Measurements from ENCODE around the gene CYFIP2.

Gene CYFIP2

GRCh38 chr5:157371655-157372471, 105.9 kb downstream of the CYFIP2 start:
- no peaks in the 10 kb centered on the region for H3K27me3 ChIP-seq (ENCODE audit: insufficient read depth, low read depth, severe bottlenecking)
- no peak overlapping the region for H3K4me3 ChIP-seq (ENCODE audit: low read depth, low read length)
- H3K36me3 ChIP-seq = peaks cover 12% of the 10 kb centered on the region
- H3K27ac ChIP-seq = no peak overlapping the region
- DNase-seq = no peak
- TF ChIP-seq, protein P1, sequence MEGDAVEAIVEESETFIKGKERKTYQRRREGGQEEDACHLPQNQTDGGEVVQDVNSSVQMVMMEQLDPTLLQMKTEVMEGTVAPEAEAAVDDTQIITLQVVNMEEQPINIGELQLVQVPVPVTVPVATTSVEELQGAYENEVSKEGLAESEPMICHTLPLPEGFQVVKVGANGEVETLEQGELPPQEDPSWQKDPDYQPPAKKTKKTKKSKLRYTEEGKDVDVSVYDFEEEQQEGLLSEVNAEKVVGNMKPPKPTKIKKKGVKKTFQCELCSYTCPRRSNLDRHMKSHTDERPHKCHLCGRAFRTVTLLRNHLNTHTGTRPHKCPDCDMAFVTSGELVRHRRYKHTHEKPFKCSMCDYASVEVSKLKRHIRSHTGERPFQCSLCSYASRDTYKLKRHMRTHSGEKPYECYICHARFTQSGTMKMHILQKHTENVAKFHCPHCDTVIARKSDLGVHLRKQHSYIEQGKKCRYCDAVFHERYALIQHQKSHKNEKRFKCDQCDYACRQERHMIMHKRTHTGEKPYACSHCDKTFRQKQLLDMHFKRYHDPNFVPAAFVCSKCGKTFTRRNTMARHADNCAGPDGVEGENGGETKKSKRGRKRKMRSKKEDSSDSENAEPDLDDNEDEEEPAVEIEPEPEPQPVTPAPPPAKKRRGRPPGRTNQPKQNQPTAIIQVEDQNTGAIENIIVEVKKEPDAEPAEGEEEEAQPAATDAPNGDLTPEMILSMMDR (IDR thresholded peaks at IDR 0.05; ENCODE audit: low read depth, low read length) = no peak
- H3K9me3 ChIP-seq (ENCODE audit: severe bottlenecking) = no peaks in the 10 kb centered on the region

- TF ChIP-seq, protein P1 (IDR thresholded peaks at IDR 0.05; ENCODE audit: low read depth, low read length) = no peak
- Histone ChIP-seq H3K4me3 (ENCODE audit: low read depth, low read length) (no peak overlapping the region), H3K27ac (no peak overlapping the region), H3K36me3 (peaks cover 12% of the 10 kb centered on the region), H3K9me3 (ENCODE audit: severe bottlenecking) (no peaks in the 10 kb centered on the region), H3K27me3 (ENCODE audit: insufficient read depth, low read depth, severe bottlenecking) (no peaks in the 10 kb centered on the region)
- DNase-seq = no peak
These were observed 106.5 kb downstream of the CYFIP2 start for GRCh38 chr5:157372472-157372822.

DNA sequence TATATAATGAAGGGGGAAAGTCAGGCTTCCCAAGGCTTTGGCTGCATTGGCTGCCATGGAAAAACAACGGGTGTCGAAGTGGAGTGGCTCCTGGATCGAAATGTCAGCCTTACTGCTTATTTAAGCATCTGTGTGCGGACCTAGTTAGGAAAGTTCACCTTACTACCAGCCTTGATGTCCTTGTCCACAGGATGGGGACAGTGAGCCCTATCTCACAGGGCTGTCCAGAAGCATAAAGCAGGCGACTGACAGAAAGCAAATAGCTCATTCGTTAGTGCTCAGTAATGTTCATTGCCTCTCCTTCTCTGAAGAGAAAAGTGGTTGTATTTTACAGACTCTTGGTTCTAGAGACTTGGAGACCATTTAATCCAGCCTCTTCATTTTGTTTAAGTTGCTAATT, 112.6 kb downstream of the CYFIP2 start:
- no peak overlapping the region for H3K27ac ChIP-seq
- no peaks in the 10 kb centered on the region for H3K9me3 ChIP-seq (ENCODE audit: severe bottlenecking)
- H3K36me3 ChIP-seq = peaks cover 22% of the 10 kb centered on the region
- DNase-seq = no peak
- no peak overlapping the region for H3K4me3 ChIP-seq (ENCODE audit: low read depth, low read length)
- H3K27me3 ChIP-seq (ENCODE audit: insufficient read depth, low read depth, severe bottlenecking) = no peaks in the 10 kb centered on the region
- TF ChIP-seq, protein P1 (IDR thresholded peaks at IDR 0.05; ENCODE audit: low read depth, low read length) = no peak

DNA sequence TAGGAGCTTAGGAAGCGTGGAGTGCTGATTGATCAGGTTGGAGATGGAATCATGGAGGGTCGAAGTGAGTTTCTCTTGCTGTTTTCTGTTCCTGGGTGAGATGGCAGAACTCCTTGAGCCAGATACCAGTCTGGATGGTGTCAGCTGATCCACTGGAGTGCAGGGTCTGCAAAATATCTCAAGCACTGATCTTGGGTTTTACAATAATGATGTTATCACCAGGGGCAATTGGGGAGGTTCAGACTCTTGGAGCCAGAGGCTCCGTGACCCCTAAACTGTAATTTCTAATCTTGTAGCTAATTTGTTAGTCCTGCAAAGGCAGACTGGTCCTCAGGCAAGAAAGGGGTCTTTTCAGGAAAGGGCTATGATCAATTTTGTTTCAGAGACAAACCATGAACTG, 114.1 kb downstream of the CYFIP2 start:
- Histone ChIP-seq H3K4me3 (ENCODE audit: low read depth, low read length) (no peak overlapping the region), H3K36me3 (peaks cover 29% of the 10 kb centered on the region), H3K27me3 (ENCODE audit: insufficient read depth, low read depth, severe bottlenecking) (no peaks in the 10 kb centered on the region), H3K9me3 (ENCODE audit: severe bottlenecking) (no peaks in the 10 kb centered on the region), H3K27ac (no peak overlapping the region)
- DNase-seq = no peak
- TF ChIP-seq, protein P1 (IDR thresholded peaks at IDR 0.05; ENCODE audit: low read depth, low read length) = no peak

GRCh38 chr5:157381746-157382145, 115.8 kb downstream of the CYFIP2 start:
- Histone ChIP-seq H3K27ac (no peak overlapping the region), H3K36me3 (peaks cover 37% of the 10 kb centered on the region), H3K9me3 (ENCODE audit: severe bottlenecking) (no peaks in the 10 kb centered on the region), H3K4me3 (ENCODE audit: low read depth, low read length) (no peak overlapping the region), H3K27me3 (ENCODE audit: insufficient read depth, low read depth, severe bottlenecking) (no peaks in the 10 kb centered on the region)
- DNase-seq = no peak
- TF ChIP-seq, protein P1 (IDR thresholded peaks at IDR 0.05; ENCODE audit: low read depth, low read length) = no peak
